ENCODE data around the gene FBRSL1.

The FBRSL1 gene

GRCh38 chr12:132549059-132549458 lies 59.1 kb downstream of the FBRSL1 start:
- Histone ChIP-seq H3K27me3 (ENCODE audit: control insufficient read depth, insufficient read depth, low read length) (peaks cover 95% of the 10 kb centered on the region), H3K36me3 (ENCODE audit: control insufficient read depth, insufficient read depth, low read length) (no peaks in the 10 kb centered on the region), H3K9me3 (ENCODE audit: control insufficient read depth, insufficient read depth, low read length) (no peaks in the 10 kb centered on the region), H3K4me3 (ENCODE audit: low read depth, low read length) (no peak overlapping the region), H3K4me1 (ENCODE audit: control insufficient read depth, insufficient read depth, low read length) (no peaks in the 10 kb centered on the region), H3K9ac (ENCODE audit: low read depth, low read length) (no peak overlapping the region), H3K27ac (ENCODE audit: low read depth, low read length) (no peak overlapping the region)

- no peak overlapping the region for H3K9ac ChIP-seq (ENCODE audit: low read depth, low read length)
- H3K36me3 ChIP-seq (ENCODE audit: control insufficient read depth, insufficient read depth, low read length) = no peaks in the 10 kb centered on the region
- no peaks in the 10 kb centered on the region for H3K9me3 ChIP-seq (ENCODE audit: control insufficient read depth, insufficient read depth, low read length)
- H3K27ac ChIP-seq (ENCODE audit: low read depth, low read length) = no peak overlapping the region
- peaks cover 93% of the 10 kb centered on the region for H3K27me3 ChIP-seq (ENCODE audit: control insufficient read depth, insufficient read depth, low read length)
- no peaks in the 10 kb centered on the region for H3K4me1 ChIP-seq (ENCODE audit: control insufficient read depth, insufficient read depth, low read length)
- peak overlapping the region; percentile 57 for H3K4me3 ChIP-seq (ENCODE audit: low read depth, low read length)
These were observed 60.3 kb downstream of the FBRSL1 start for GRCh38 chr12:132550014-132550802.

DNA sequence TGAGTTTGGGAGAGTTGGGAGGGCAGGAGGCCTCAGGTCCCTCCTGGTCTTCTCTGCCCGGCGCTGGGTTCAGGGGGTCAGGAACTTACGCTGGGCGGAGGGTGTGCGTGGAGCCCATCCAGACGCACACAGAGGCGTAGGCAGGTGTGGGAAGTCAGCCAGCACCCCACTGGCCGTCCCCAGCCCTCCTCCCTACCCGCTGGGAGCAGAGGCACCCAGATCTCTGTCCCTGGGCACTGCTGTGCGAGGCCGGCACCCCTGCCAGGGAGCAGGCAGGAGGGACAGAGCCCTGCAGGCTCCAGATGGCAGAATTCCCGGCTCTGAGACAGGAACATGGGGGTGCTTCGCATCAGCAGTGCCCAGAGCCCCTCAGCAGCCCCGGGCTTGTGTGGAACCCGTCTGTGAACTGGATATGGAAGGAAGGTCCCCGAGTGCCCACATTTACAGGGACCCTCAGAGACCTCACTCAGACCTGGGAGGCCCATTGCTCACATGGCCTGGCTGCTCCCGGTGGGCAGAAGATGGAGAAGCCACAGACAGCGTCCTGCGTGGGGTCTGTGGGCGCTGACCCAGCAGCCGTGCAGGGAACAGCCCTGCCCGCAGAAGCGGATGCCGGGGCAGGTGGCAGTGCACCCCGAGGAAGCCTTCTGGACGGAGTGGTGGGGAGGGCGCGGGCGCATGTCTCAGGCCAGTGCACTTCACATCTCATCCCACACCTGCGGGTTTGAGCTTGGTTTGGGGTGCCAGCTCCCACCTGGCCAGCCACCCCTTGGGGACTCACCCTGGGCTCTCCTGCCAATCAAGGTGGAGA lies 61.1 kb downstream of the FBRSL1 start:
- Histone ChIP-seq H3K27ac (ENCODE audit: low read depth, low read length) (no peak overlapping the region), H3K4me1 (ENCODE audit: control insufficient read depth, insufficient read depth, low read length) (no peaks in the 10 kb centered on the region), H3K9me3 (ENCODE audit: control insufficient read depth, insufficient read depth, low read length) (no peaks in the 10 kb centered on the region), H3K27me3 (ENCODE audit: control insufficient read depth, insufficient read depth, low read length) (peaks cover 91% of the 10 kb centered on the region), H3K9ac (ENCODE audit: low read depth, low read length) (no peak overlapping the region), H3K36me3 (ENCODE audit: control insufficient read depth, insufficient read depth, low read length) (no peaks in the 10 kb centered on the region), H3K4me3 (ENCODE audit: low read depth, low read length) (peak overlapping the region; percentile 57; the same call in 1 of the 2 replicates)

GRCh38 chr12:132551641-132552031 lies 61.7 kb downstream of the FBRSL1 start:
- Histone ChIP-seq H3K27me3 (ENCODE audit: control insufficient read depth, insufficient read depth, low read length) (peaks cover 91% of the 10 kb centered on the region), H3K4me1 (ENCODE audit: control insufficient read depth, insufficient read depth, low read length) (no peaks in the 10 kb centered on the region), H3K9ac (ENCODE audit: low read depth, low read length) (no peak overlapping the region), H3K27ac (ENCODE audit: low read depth, low read length) (no peak overlapping the region), H3K9me3 (ENCODE audit: control insufficient read depth, insufficient read depth, low read length) (no peaks in the 10 kb centered on the region), H3K4me3 (ENCODE audit: low read depth, low read length) (no peak overlapping the region), H3K36me3 (ENCODE audit: control insufficient read depth, insufficient read depth, low read length) (no peaks in the 10 kb centered on the region)

DNA sequence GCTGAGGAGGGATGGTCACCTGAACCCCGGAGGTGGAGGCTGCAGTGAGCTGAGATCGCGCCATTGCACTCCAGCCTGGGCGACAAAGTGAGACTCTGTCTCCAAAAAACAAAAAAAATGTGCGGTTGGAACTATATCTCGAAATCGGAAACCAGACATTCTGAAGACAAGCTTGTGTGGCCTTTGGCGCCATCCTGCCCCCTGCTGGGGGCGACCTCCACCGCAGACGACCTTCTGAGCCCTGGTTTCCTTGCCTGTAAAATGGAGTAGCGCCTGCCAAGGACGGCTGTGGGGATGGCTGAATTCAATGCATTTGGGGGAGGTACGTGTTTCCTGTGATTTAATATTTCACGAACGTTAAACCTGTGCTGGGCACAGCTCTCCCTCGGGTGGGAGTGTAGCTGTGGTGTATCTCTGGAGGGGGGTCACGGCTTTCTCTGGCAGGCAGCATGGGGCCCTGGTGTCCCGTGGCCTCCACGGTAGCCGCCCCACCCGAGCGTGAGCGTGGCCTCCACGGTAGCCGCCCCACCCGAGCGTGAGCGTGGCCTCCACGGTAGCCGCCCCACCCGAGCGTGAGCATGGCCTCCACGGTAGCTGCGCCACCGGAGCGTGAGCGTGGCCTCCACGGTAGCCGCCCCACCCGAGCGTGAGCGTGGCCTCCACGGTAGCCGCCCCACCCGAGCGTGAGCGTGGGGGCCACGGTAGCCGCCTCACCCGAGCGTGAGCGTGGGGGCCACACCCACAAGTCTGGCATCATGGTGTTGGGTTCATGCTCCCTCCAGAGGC lies 65.1 kb downstream of the FBRSL1 start:
- Histone ChIP-seq H3K9ac (ENCODE audit: low read depth, low read length) (no peak overlapping the region), H3K27me3 (ENCODE audit: control insufficient read depth, insufficient read depth, low read length) (peaks cover 83% of the 10 kb centered on the region), H3K27ac (ENCODE audit: low read depth, low read length) (no peak overlapping the region), H3K9me3 (ENCODE audit: control insufficient read depth, insufficient read depth, low read length) (no peaks in the 10 kb centered on the region), H3K4me1 (ENCODE audit: control insufficient read depth, insufficient read depth, low read length) (no peaks in the 10 kb centered on the region), H3K36me3 (ENCODE audit: control insufficient read depth, insufficient read depth, low read length) (no peaks in the 10 kb centered on the region), H3K4me3 (ENCODE audit: low read depth, low read length) (no peak overlapping the region)

GRCh38 chr12:132555686-132556085 lies 65.7 kb downstream of the FBRSL1 start:
- Histone ChIP-seq H3K36me3 (ENCODE audit: control insufficient read depth, insufficient read depth, low read length) (no peaks in the 10 kb centered on the region), H3K27me3 (ENCODE audit: control insufficient read depth, insufficient read depth, low read length) (peaks cover 77% of the 10 kb centered on the region), H3K9ac (ENCODE audit: low read depth, low read length) (no peak overlapping the region), H3K4me3 (ENCODE audit: low read depth, low read length) (no peak overlapping the region), H3K4me1 (ENCODE audit: control insufficient read depth, insufficient read depth, low read length) (no peaks in the 10 kb centered on the region), H3K9me3 (ENCODE audit: control insufficient read depth, insufficient read depth, low read length) (no peaks in the 10 kb centered on the region), H3K27ac (ENCODE audit: low read depth, low read length) (no peak overlapping the region)

- H3K27ac ChIP-seq (ENCODE audit: low read depth, low read length) = no peak overlapping the region
- no peaks in the 10 kb centered on the region for H3K36me3 ChIP-seq (ENCODE audit: control insufficient read depth, insufficient read depth, low read length)
- no peaks in the 10 kb centered on the region for H3K4me1 ChIP-seq (ENCODE audit: control insufficient read depth, insufficient read depth, low read length)
- no peak overlapping the region for H3K4me3 ChIP-seq (ENCODE audit: low read depth, low read length)
- no peak overlapping the region for H3K9ac ChIP-seq (ENCODE audit: low read depth, low read length)
- H3K27me3 ChIP-seq (ENCODE audit: control insufficient read depth, insufficient read depth, low read length) = peaks cover 71% of the 10 kb centered on the region
- H3K9me3 ChIP-seq (ENCODE audit: control insufficient read depth, insufficient read depth, low read length) = no peaks in the 10 kb centered on the region
These were observed 66.3 kb downstream of the FBRSL1 start for GRCh38 chr12:132556216-132556615.

GRCh38 chr12:132556801-132557200 lies 66.8 kb downstream of the FBRSL1 start:
- peaks cover 65% of the 10 kb centered on the region for H3K27me3 ChIP-seq (ENCODE audit: control insufficient read depth, insufficient read depth, low read length)
- no peaks in the 10 kb centered on the region for H3K9me3 ChIP-seq (ENCODE audit: control insufficient read depth, insufficient read depth, low read length)
- no peak overlapping the region for H3K9ac ChIP-seq (ENCODE audit: low read depth, low read length)
- H3K4me3 ChIP-seq (ENCODE audit: low read depth, low read length) = no peak overlapping the region
- H3K27ac ChIP-seq (ENCODE audit: low read depth, low read length) = no peak overlapping the region
- no peaks in the 10 kb centered on the region for H3K36me3 ChIP-seq (ENCODE audit: control insufficient read depth, insufficient read depth, low read length)
- H3K4me1 ChIP-seq (ENCODE audit: control insufficient read depth, insufficient read depth, low read length) = no peaks in the 10 kb centered on the region; the same call in none of the 2 replicates

DNA sequence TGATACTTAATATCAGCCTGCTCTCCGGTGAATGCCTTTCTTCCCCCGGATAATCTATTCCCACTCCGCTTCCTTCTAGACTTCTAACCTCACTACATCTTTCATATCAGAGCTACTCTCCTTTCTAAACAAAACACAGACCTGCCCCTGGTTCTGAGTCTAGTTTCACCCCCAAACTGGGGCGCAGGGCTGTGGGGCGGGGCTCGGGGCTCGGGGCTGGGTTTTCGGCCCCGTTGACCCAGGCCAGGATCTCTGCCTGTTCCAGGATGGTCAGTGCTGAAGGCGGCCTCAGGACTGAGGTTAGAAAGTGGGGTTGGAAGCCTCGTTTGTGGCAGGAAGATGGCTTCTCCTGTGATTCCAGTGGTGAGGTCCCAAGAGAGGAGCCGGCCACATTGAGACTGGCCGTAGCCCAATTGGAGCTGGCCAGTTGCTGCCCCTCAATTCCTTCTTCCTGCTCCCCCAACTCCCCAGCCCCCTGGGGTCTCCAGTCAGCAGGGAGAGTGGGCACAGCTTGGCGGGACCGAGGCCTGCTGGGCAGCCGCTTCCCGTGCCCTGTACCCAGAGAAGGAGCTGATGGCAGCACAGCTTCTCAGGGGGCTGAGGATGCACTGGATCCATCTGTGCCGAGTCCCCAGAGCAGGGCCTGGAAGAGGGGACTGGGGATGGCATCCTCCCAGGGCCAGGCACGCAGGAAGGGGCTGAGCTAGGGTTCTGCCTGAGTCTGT lies 67.5 kb downstream of the FBRSL1 start:
- no peaks in the 10 kb centered on the region for H3K36me3 ChIP-seq (ENCODE audit: control insufficient read depth, insufficient read depth, low read length)
- no peak overlapping the region for H3K9ac ChIP-seq (ENCODE audit: low read depth, low read length)
- H3K27ac ChIP-seq (ENCODE audit: low read depth, low read length) = no peak overlapping the region
- peaks cover 59% of the 10 kb centered on the region for H3K27me3 ChIP-seq (ENCODE audit: control insufficient read depth, insufficient read depth, low read length)
- no peaks in the 10 kb centered on the region for H3K9me3 ChIP-seq (ENCODE audit: control insufficient read depth, insufficient read depth, low read length)
- peaks cover 3% of the 10 kb centered on the region for H3K4me1 ChIP-seq (ENCODE audit: control insufficient read depth, insufficient read depth, low read length)
- H3K4me3 ChIP-seq (ENCODE audit: low read depth, low read length) = no peak overlapping the region

GRCh38 chr12:132558042-132558856 lies 68.3 kb downstream of the FBRSL1 start:
- Histone ChIP-seq H3K27me3 (ENCODE audit: control insufficient read depth, insufficient read depth, low read length) (peaks cover 52% of the 10 kb centered on the region), H3K36me3 (ENCODE audit: control insufficient read depth, insufficient read depth, low read length) (no peaks in the 10 kb centered on the region), H3K27ac (ENCODE audit: low read depth, low read length) (no peak overlapping the region), H3K4me1 (ENCODE audit: control insufficient read depth, insufficient read depth, low read length) (peaks cover 3% of the 10 kb centered on the region), H3K4me3 (ENCODE audit: low read depth, low read length) (no peak overlapping the region), H3K9me3 (ENCODE audit: control insufficient read depth, insufficient read depth, low read length) (no peaks in the 10 kb centered on the region), H3K9ac (ENCODE audit: low read depth, low read length) (no peak overlapping the region)

Measured in HUES48 (cell line).